Colonic mucosa (tissue), 4 donors: ENCODE measurements around the gene ZNF43. TPM values are rescaled to one million over a fixed set of nuclear protein-coding genes. Genes with fewer than 3 reads are reported as not detected.

ENCODE experiments used
- DNase-seq: peaks from one replicate; pipeline ENCODE4 v3.0.0-alpha.2; 2020
- H3K27ac ChIP-seq: fragments of 200-600 bp; one replicate; pipeline ENCODE4 v1.8.0; 2021
- H3K27me3 ChIP-seq: fragments of 200-600 bp; one replicate; pipeline ENCODE4 v1.8.0; 2021
- H3K36me3 ChIP-seq: fragments of 200-600 bp; one replicate; pipeline ENCODE4 v1.8.0; 2021
- H3K4me1 ChIP-seq: fragments of 200-600 bp; one replicate; pipeline ENCODE4 v1.8.0; 2021; ENCODE audit warnings: mild to moderate bottlenecking
- H3K4me3 ChIP-seq: fragments of 200-600 bp; one replicate; pipeline ENCODE4 v1.8.0; 2021
- H3K9ac ChIP-seq, 2 donors: one replicate each; pipeline ENCODE4 v1.7.0; 2013; ENCODE audit warnings: control low read depth in 2 of 2, low read depth in 2 of 2, low read length in 2 of 2
- H3K9me3 ChIP-seq: fragments of 200-600 bp; one replicate; pipeline ENCODE4 v1.8.0; 2021
- intact Hi-C: fragments of 100-400 bp; cut with DNase I; formaldehyde crosslinking; loops from one replicate; pipeline ENCODE4 v1.14.1; 2022
- total RNA-seq, 2 donors: library from RNA; stranded (reverse); fragmentation: NEBNext Ultra II Directional in 1 of 2; extraction: Animal tissue kit (Norgen Biotek cat#: 25700) in 1 of 2; gene quantifications; one replicate each; pipeline ENCODE4 v1.2.1, GENCODE V29; 2021
- TF ChIP-seq, protein P1 (sequence below): fragments of 200-600 bp; IDR thresholded peaks from one replicate; pipeline ENCODE4 v1.8.0; 2022; ENCODE audit warnings: antibody characterized with exemption, mild to moderate bottlenecking
- donor health status: healthy.
- donor health status: DM: no; HTN: no; CAD: no.
- donor health status: DM: no; HTN: no; CAD: no.

Gene ZNF43
- total RNA-seq, 2 donors from 2014 or later, result 8.7 to 13.8 TPM

DNA sequence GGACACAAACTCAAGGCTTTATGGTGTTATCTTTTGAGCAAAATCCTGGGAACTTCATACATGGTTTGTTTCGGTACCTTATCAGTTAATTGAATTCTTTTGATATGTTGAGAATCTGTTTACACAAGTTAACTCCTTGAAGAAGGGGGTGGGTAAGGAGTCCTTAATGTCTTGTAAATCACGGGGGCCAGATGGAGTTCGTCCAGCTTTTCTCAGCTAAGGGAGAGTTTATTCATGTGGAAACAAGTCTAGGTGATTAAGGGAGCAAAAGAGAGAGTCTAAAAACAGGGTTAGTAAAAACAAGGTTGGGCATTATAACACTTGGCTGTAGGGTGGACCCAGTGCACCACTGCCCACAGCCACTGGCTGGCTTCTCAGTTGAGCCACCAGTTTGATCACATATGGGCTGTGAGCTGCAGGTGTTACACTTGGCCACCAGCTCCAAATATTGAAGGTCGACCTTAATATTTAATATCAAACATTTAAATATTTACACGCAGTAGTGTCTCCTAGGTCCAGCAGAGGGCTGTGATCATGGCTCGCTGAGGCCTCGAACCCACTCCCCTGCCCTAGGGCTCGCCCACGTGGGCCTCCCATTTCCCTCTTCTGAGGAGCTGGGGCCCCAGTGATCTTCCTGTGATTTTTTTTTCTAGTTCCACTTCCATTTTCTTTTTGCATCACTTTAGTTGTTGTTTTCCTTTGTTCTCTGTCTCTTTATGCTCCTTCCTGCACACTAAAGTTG, 21.0 kb upstream of the ZNF43 start:
- Histone ChIP-seq H3K4me3 (no peak overlapping the region), H3K4me1 (no peaks in the 10 kb centered on the region), H3K27me3 (no peaks in the 10 kb centered on the region), H3K9me3 (no peaks in the 10 kb centered on the region), H3K36me3 (no peaks in the 10 kb centered on the region), H3K27ac (no peak overlapping the region), H3K9ac (no peak overlapping the region)
- TF ChIP-seq, protein P1, sequence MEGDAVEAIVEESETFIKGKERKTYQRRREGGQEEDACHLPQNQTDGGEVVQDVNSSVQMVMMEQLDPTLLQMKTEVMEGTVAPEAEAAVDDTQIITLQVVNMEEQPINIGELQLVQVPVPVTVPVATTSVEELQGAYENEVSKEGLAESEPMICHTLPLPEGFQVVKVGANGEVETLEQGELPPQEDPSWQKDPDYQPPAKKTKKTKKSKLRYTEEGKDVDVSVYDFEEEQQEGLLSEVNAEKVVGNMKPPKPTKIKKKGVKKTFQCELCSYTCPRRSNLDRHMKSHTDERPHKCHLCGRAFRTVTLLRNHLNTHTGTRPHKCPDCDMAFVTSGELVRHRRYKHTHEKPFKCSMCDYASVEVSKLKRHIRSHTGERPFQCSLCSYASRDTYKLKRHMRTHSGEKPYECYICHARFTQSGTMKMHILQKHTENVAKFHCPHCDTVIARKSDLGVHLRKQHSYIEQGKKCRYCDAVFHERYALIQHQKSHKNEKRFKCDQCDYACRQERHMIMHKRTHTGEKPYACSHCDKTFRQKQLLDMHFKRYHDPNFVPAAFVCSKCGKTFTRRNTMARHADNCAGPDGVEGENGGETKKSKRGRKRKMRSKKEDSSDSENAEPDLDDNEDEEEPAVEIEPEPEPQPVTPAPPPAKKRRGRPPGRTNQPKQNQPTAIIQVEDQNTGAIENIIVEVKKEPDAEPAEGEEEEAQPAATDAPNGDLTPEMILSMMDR, result no peak
- intact Hi-C loops, result no loop called here
- no peak for DNase-seq

DNA sequence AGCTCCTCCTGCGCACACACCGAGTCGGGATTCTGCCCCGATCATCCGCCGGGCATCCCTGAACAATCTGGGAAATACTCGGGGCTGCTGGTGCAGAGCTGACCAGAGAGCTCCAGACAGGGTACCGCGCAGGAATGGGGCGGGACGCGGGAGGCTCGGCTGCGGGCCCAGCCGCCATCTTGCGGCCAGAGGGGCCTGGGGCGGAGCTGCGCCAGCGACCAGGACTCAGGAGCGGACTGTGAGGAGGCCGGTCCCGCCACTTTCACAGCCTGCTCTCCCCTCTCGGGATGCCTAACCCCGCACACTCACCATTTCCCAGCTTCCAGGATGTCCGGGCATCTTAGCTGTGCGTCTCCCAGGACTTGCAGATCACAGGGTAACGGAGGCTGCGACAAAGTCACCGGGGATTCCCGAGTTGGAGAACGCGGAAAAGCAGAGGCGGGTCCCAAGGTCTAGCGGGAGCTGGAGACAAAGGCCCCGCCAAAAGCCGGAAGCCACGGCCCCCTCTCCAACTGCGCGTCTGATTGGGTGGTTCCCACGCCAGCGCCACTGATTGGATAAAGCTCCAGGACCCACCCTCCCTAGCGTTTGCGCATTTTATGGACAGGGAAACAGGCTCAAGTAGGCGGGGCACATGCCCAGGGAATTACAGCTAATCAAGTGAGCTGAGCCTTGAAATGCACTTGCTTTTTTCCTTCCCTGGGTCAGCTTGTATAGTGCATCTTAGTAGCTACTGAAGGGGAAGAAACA, 15.8 kb upstream of the ZNF43 start:
- intact Hi-C loops, result no loop called here
- peak overlapping the region; percentile 68 to 70 for H3K9ac ChIP-seq
- DNase-seq, result peak; percentile 96
- no peaks in the 10 kb centered on the region for H3K4me1 ChIP-seq
- H3K9me3 ChIP-seq, result no peaks in the 10 kb centered on the region
- no peaks in the 10 kb centered on the region for H3K36me3 ChIP-seq
- H3K4me3 ChIP-seq, result peak overlapping the region; percentile 93
- H3K27ac ChIP-seq, result peak overlapping the region; percentile 78
- H3K27me3 ChIP-seq, result no peaks in the 10 kb centered on the region
- TF ChIP-seq, protein P1, result no peak

DNA sequence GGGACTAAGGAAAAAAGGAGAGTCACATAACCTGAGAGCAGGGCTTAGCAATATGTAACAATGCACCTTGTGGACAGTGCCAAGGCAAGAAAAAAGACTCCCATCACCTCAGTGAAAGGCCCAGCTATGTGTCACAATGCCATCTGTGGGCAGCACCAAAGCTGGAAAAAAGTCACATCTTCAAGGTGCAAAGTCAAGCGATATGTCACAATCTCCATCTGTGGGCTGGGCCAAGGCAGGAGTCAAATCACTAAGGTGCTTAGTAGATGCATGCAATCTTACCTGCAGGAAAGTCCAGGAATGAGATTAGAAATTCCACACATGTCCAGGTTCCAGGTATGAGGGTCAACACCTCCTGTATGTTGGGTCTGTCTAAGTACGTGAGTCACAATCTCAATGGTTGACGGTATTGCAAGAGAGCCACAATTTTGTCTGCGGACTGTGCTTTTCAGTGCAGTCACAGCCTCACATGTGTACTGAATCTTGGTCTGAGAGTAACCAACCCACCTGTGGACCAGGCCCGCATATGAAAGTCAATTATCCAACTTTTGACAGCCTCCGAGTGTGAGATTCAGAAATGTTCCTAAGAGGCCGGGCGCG, 14.8 kb upstream of the ZNF43 start:
- intact Hi-C loops, result no loop called here
- H3K27me3 ChIP-seq, result no peaks in the 10 kb centered on the region
- H3K4me3 ChIP-seq, result peak overlapping the region; percentile 93
- no peak overlapping the region for H3K27ac ChIP-seq
- H3K9me3 ChIP-seq, result no peaks in the 10 kb centered on the region
- no peak overlapping the region for H3K9ac ChIP-seq
- H3K36me3 ChIP-seq, result no peaks in the 10 kb centered on the region
- TF ChIP-seq, protein P1, result no peak
- H3K4me1 ChIP-seq, result no peaks in the 10 kb centered on the region
- no peak for DNase-seq

DNA sequence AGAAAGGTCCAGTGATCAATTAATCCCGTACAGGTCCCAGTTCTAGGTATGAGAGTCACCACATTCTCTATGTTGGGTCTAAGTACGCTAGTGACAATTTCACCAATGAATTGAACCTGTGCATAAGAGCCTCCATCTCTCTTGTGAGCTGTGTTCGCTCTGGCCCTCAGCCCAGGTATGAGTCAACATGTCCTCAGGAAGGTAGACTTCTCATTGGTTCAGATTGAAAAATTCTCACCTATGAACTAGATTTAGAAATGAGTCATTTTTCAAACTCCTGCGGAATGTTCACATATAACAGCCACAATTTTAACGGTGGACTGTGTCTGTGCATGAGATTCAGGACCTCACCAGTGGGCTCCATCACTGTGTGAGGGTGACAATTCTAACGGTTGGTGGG, 12.7 kb upstream of the ZNF43 start:
- H3K9ac ChIP-seq, result no peak overlapping the region
- H3K36me3 ChIP-seq, result no peaks in the 10 kb centered on the region
- no peak overlapping the region for H3K4me3 ChIP-seq
- no peaks in the 10 kb centered on the region for H3K4me1 ChIP-seq
- TF ChIP-seq, protein P1, result no peak
- no peak for DNase-seq
- intact Hi-C loops, result no loop called here
- no peaks in the 10 kb centered on the region for H3K27me3 ChIP-seq
- H3K9me3 ChIP-seq, result no peaks in the 10 kb centered on the region
- H3K27ac ChIP-seq, result no peak overlapping the region

DNA sequence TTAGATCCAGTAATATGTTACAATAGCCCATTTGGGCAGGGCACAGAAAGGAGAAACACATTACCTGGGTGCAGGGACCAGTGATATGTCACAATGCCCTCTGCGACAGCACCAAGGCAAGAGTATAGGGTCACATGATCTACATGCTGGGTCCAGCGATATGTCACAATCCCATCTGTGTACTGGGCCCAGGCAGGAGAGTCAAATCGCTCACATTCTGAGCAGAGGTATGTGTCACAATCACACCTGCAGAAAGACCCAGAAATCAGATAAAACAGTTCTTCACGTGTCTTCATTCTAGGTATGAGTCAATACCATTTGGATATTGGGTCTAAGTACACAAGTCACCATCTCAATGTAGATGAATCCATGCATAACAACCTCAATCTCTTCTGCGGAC, 7.1 kb upstream of the ZNF43 start:
- no peak for DNase-seq
- no peaks in the 10 kb centered on the region for H3K9me3 ChIP-seq
- no peaks in the 10 kb centered on the region for H3K27me3 ChIP-seq
- H3K27ac ChIP-seq, result no peak overlapping the region
- H3K36me3 ChIP-seq, result no peaks in the 10 kb centered on the region
- H3K4me3 ChIP-seq, result no peak overlapping the region
- no peak overlapping the region for H3K9ac ChIP-seq
- TF ChIP-seq, protein P1, result no peak
- intact Hi-C loops, result no loop called here
- no peaks in the 10 kb centered on the region for H3K4me1 ChIP-seq
